SK-N-MC (cell line): Measurements from ENCODE around the gene SNRNP200.

ENCODE experiments used
- EZH2 ChIP-seq: fragments of 200-600 bp; sonication (generic); IDR thresholded peaks from one replicate; pipeline ENCODE4 v1.6.1; 2017; ENCODE audit warnings: antibody characterized with exemption
- POLR2AphosphoS5 ChIP-seq: IDR thresholded peaks from 2 replicates; pipeline ENCODE4 v1.6.1; 2012; ENCODE audit warnings: mild to moderate bottlenecking, low read depth, low read length, borderline replicate concordance

- TF ChIP-seq POLR2AphosphoS5 (no peak), EZH2 (no peak)
Measured at GRCh38 chr2:96247896-96248295, 57.5 kb downstream of the SNRNP200 start.
